Glutamatergic neuron (in vitro differentiated cells): ENCODE data around the gene TMEM252. TPM values are rescaled to one million over a fixed set of nuclear protein-coding genes. Genes with fewer than 3 reads are reported as not detected.

Source experiments
- DNase-seq: peaks from one replicate; pipeline ENCODE4 v3.0.0; 2022
- H3K27ac Mint-ChIP-seq: one replicate; pipeline ENCODE4 v1.8.0; 2020; ENCODE audit warnings: mild to moderate bottlenecking, mixed read lengths, inconsistent platforms; ENCODE audit not compliant: unreplicated experiment
- H3K27me3 Mint-ChIP-seq: one replicate; pipeline ENCODE4 v1.8.0; 2020; ENCODE audit warnings: mild to moderate bottlenecking, moderate library complexity, mixed read lengths, inconsistent platforms; ENCODE audit not compliant: unreplicated experiment
- H3K36me3 Mint-ChIP-seq: one replicate; pipeline ENCODE4 v1.8.0; 2020; ENCODE audit warnings: mild to moderate bottlenecking, mixed read lengths, inconsistent platforms; ENCODE audit not compliant: unreplicated experiment
- H3K4me1 Mint-ChIP-seq: one replicate; pipeline ENCODE4 v1.8.0; 2020; ENCODE audit warnings: mild to moderate bottlenecking, low read depth, mixed read lengths, inconsistent platforms; ENCODE audit not compliant: unreplicated experiment
- H3K4me3 Mint-ChIP-seq: one replicate; pipeline ENCODE4 v1.8.0; 2020; ENCODE audit warnings: mild to moderate bottlenecking, mixed read lengths, inconsistent platforms; ENCODE audit not compliant: unreplicated experiment
- H3K9me3 Mint-ChIP-seq: one replicate; pipeline ENCODE4 v1.8.0; 2020; ENCODE audit warnings: mild to moderate bottlenecking, moderate library complexity, mixed read lengths, inconsistent platforms; ENCODE audit not compliant: unreplicated experiment
- CTCF ChIP-seq: fragments of 200-600 bp; sonication (generic); IDR thresholded peaks from one replicate; pipeline ENCODE4 v1.5.0; 2021; ENCODE audit not compliant: partially characterized antibody, unreplicated experiment
- total RNA-seq: library from RNA; stranded (reverse); fragmentation: NEBNext Ultra II Directional; extraction: Animal tissue kit (Norgen Biotek cat#: 25700); gene quantifications from one replicate; pipeline ENCODE4 v1.2.1, GENCODE V29; 2021; ENCODE audit not compliant: unreplicated experiment

Gene TMEM252
- total RNA-seq, 1 donor from 2014 or later: not detected

- no peak for DNase-seq
- no peaks in the 10 kb centered on the region for H3K36me3 Mint-ChIP-seq
- H3K4me3 Mint-ChIP-seq: no peak overlapping the region
- no peak for TF ChIP-seq CTCF
- no peaks in the 10 kb centered on the region for H3K4me1 Mint-ChIP-seq
- H3K27me3 Mint-ChIP-seq: peaks cover 2% of the 10 kb centered on the region
- H3K9me3 Mint-ChIP-seq: no peaks in the 10 kb centered on the region
- H3K27ac Mint-ChIP-seq: no peak overlapping the region
These were observed 885 bp upstream of the TMEM252 start for GRCh38 chr9:68541568-68541967.

GRCh38 chr9:68538200-68538599, 2.5 kb downstream of the TMEM252 start:
- H3K27me3 Mint-ChIP-seq: peaks cover 2% of the 10 kb centered on the region
- no peak for DNase-seq
- H3K27ac Mint-ChIP-seq: no peak overlapping the region
- no peaks in the 10 kb centered on the region for H3K4me1 Mint-ChIP-seq
- H3K9me3 Mint-ChIP-seq: no peaks in the 10 kb centered on the region
- no peak for TF ChIP-seq CTCF
- no peak overlapping the region for H3K4me3 Mint-ChIP-seq
- no peaks in the 10 kb centered on the region for H3K36me3 Mint-ChIP-seq

- Mint-ChIP-seq H3K36me3 (no peaks in the 10 kb centered on the region), H3K9me3 (no peaks in the 10 kb centered on the region), H3K4me1 (no peaks in the 10 kb centered on the region), H3K27ac (no peak overlapping the region), H3K27me3 (peaks cover 2% of the 10 kb centered on the region), H3K4me3 (no peak overlapping the region)
- no peak for DNase-seq
- no peak for TF ChIP-seq CTCF
These were observed 3.1 kb downstream of the TMEM252 start for GRCh38 chr9:68537616-68537880.

GRCh38 chr9:68536876-68537615, 3.6 kb downstream of the TMEM252 start:
- no peaks in the 10 kb centered on the region for H3K4me1 Mint-ChIP-seq
- H3K36me3 Mint-ChIP-seq: no peaks in the 10 kb centered on the region
- no peak overlapping the region for H3K27ac Mint-ChIP-seq
- H3K4me3 Mint-ChIP-seq: no peak overlapping the region
- TF ChIP-seq CTCF: no peak
- H3K9me3 Mint-ChIP-seq: no peaks in the 10 kb centered on the region
- DNase-seq: no peak
- H3K27me3 Mint-ChIP-seq: peaks cover 2% of the 10 kb centered on the region

GRCh38 chr9:68533678-68534077, 7.0 kb downstream of the TMEM252 start:
- DNase-seq: no peak
- H3K27ac Mint-ChIP-seq: no peak overlapping the region
- TF ChIP-seq CTCF: no peak
- no peak overlapping the region for H3K4me3 Mint-ChIP-seq
- peaks cover 2% of the 10 kb centered on the region for H3K4me1 Mint-ChIP-seq
- H3K36me3 Mint-ChIP-seq: no peaks in the 10 kb centered on the region
- H3K9me3 Mint-ChIP-seq: peaks cover 1% of the 10 kb centered on the region
- no peaks in the 10 kb centered on the region for H3K27me3 Mint-ChIP-seq
